GM19372 (cell line): ENCODE data around the gene DMD.

ENCODE experiments used
- ATAC-seq: cut with Tn5 transposase; IDR thresholded peaks from one replicate; pipeline ENCODE4 v1.9.1; 2021; ENCODE audit warnings: mild to moderate bottlenecking, low read depth, moderate library complexity; ENCODE audit not compliant: unreplicated experiment

The DMD gene

GRCh38 chrX:31279359-31279758 is 1932.0 kb downstream of the DMD start:
- ATAC-seq = no peak

DNA sequence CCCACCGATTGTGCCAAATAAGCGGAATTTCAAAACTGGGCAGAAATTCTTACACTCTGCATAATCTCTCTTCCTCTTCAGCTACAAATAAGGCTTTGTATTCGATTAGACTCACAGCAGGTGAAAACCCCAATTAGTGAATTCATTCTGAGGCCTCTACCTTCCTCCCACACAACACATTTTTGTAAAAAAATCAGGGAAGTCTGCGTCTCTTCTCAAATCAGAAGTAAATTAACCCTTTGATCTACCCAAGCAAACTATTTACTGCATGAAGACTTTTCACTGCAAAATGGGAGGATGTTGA is 1938.9 kb downstream of the DMD start:
- no peak for ATAC-seq

DNA sequence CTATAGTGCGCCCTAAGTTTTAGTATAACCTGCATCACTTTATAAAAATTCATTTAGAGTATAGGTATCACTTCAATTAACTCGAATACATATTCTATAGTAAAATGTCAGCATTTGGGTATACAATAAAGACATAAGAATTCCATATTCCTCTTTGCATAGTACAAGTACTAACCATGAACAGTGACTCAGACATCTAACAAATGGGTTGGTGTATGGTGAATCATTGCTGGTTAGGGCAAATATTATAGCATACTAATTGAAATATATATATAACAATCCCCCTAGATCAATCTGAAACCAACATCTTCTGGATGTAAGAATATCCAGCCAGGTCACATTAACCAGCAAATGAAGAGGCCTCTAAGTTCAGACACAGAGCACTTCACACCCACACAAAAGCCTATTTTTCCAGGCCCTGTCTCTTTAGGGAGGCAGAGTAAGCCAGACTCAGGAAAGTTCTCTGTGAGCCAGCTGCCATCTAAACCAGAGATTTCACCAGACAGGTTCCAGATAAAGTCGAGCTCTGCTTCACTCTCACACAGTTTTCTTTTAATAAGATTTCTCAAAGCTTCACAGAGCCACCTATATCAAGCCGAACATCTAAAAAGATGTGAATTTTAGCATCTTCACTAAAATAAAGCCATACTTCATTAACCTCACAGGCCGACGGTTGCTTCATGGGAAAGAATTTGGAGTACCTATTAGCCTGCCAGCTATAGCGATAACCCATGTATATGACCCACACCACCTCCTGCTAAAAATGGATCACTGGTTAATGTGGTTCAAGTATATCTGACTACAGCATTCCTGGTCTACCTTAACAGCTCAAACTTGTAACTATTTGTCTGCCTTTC is 1939.5 kb downstream of the DMD start:
- no peak for ATAC-seq

DNA sequence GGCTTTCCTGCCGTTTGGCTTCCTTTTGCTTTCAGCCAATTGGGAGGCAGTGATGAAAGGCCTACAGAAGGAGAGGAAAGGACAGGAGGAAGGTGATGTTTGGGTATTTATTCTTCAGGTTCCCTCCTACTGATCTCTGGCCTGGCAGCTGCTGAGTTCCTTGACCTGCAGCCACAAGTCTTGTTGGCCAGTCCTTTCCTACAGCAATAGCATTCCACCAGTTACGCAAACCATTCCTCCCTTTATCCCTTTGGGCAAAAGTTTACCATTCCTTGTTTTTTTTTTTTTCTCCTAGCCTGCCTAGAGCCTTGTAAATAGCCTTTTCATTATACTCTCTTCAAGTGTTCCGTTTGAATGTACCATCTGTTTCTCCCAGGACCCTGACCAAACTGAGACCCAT is 1941.4 kb downstream of the DMD start:
- no peak for ATAC-seq

GRCh38 chrX:31268359-31268758 is 1943.0 kb downstream of the DMD start:
- ATAC-seq = no peak

- ATAC-seq = peak; percentile 96
Measured at GRCh38 chrX:31266203-31267076, 1944.9 kb downstream of the DMD start.

DNA sequence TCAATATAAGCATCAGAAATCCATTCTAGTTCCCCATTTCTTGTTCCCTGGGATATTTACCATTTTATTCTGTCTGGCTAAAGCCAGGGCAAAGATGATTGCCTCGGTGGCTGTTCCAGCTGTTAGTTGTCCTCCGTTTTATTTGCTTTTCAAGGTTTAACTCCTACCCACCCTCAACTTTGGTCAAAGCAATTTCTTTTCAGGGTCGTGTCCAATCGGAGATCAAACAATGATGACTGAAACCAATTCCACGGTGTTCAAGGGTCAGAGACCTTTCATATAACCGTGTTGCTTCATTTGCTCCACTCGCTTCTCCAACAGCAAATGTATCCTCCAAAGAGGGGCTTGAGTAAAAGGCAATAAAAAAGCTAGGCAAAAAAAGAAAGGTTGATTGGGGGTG is 1946.0 kb downstream of the DMD start:
- no peak for ATAC-seq

GRCh38 chrX:31260351-31260750 is 1951.0 kb downstream of the DMD start:
- ATAC-seq = no peak

DNA sequence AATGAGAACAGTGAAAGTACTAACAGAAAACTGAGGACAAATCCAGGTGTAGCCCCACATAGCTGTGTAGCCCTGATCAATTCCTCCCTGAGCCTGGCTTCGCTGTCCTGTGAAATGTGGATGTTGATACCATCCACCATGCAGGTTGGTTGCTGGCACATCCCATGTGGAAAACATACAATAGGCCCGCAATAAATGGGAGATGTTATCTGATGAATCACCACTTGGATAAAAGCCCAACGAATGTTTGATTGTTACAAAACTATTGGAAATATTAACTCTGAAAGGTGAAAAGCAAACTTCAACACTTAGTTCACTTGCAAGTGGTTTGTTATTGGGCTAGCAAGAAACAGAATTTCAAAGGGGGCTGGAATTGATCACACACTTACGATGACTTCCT is 1953.2 kb downstream of the DMD start:
- no peak for ATAC-seq

DNA sequence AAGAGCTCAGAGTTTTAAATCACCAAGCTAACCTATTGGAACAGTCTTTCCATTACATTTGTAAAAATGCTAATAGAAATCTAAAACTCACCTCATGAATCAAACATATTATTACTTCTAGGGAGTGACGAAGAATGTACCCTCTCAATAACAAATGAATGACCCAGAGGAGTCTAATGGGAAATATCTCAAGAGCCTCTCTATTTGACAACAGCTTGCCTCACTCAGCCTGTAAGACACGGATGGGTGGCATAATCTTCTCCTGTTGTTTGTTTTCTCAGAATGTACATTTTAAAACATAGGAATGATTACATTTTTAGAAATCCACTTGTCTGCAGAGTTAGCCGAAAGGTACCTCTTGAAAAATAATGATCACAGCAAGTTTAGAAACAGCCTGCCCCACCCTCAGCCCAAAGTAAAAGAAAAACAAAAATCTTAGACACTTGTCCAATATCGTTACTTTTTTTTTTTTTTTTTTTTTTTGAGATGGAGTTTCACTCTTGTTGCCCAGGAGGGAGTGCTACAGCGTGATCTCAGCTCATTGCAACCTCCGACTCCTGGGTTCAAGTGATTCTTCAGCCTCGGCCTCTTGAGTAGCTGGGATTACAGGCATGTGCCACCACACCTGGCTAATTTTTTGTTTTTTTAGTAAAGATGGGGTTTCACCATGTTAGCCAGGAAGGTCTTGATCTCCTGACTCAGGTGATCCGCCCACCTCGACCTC is 1955.9 kb downstream of the DMD start:
- ATAC-seq = no peak

DNA sequence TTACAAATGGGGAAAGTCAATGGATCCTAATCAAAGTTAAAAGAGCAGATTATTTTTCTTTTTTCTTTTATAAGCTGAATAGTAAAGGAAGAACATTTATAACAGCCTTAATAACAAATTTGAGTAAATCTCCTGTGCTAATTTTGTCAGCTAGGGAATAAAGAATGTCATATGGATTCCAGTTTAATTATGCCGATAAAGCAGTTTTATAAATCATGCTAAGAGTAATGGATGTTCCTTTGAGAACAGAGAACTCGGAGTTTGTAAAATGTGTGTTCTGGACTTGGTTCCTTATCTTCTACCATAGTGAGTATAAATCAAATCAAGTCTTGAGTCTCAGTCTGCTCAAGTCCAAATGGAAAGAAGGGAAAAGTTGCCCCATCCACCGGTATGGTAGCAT is 1959.2 kb downstream of the DMD start:
- ATAC-seq = no peak

DNA sequence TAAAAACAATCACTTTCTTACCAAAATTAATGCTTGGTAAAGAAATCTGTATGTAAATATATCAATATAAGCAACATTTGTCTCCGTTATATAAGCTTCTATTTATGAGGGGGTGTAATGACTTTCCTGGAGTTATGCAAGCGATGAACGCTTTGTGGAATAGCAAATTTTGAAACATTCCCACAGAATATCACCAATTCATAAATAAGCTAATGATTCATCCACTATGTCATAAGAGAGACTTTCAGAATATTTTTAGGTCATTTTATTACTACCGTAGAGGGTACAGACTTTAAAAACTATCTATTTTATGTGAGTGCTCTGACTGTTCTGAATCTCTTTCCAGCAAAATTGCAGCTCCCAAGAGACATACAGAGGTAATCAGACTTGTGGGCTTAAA is 1960.0 kb downstream of the DMD start:
- ATAC-seq = no peak

DNA sequence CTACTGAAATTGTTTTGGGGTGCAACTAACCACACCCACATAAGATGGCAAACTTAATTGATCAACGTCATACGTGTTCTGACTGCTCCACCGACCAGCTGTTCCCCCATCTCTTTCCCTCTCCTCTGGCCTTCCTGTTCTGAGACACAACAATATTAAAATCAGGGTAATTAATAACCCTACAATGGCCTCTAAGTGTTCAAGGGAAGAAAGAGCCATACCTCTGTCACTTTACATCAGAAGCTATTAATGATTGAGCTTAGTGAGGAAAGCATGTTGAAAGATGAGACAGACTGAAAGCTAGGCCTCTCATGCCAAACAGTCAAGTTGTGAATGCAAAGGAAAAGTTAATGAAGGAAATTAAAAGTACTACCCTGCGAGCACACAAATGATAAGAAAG is 1965.6 kb downstream of the DMD start:
- ATAC-seq = no peak

- no peak for ATAC-seq
Measured at GRCh38 chrX:31243804-31244203, 1967.5 kb downstream of the DMD start.

- ATAC-seq = no peak
Measured at GRCh38 chrX:31240982-31241381, 1970.4 kb downstream of the DMD start.

GRCh38 chrX:31237189-31237588 is 1974.2 kb downstream of the DMD start:
- ATAC-seq = no peak

DNA sequence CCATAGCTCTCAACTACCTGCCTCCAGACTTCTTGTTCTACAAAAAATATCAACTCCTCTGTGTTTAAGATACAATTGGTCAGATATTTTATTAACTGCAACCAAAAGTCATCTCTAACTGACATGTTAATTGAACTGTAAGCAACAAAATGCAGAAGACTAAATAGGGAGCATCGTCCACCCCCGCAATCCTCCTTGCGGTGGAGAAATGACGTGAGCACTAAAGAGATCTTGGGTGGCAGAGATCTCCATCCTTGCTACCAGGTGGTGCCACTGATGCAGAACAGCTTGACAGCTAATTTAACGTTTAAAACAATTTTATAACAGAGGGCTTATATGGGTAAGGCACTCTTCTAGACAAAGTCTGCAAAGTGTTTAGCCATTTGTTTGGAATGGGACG is 1975.1 kb downstream of the DMD start:
- ATAC-seq = peak; percentile 62

DNA sequence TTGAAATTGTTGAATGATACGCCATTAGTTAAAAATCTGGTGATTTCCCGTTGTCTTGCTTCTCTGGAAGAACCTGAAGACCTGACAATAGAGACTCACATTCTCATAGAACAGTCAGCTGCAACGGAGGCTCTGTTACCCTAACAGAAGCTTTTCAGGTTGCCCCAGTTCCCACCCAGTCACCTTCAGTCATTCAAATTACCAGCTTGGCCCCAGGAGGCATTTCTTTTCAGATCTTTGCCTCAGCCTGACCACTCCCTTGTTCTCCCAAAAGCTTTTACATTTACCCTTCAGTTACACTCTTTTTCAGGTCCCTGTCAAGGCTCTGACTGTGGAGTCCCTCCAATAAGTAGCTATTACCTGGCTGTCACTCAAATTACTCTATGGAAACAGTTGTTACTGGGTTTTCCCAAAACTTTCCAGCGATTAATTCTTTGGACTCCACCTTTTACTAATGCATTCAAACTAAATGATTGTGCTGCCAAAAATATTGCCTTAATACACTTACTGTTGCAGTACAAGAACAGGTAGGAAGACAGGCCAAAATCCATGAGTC is 1977.3 kb downstream of the DMD start:
- no peak for ATAC-seq

DNA sequence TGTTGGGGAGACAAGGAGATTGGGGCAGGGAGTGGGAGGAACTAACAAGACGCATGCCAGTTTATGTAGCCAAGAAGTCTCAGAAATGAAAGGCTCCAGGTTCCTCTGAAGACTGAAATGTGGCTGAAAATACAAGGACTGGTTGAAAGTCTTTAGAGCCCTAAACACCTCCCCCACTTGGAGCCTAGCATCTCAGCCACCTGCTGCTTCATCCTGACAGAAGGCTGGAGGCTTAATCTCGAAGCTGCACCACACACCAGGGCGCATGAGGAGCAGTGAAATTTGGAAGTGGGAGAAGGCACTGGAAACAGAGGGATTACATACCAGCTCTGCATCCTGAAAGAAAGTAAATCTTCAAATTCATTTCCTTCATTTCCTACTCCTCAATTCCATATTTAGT is 1978.8 kb downstream of the DMD start:
- ATAC-seq = no peak

DNA sequence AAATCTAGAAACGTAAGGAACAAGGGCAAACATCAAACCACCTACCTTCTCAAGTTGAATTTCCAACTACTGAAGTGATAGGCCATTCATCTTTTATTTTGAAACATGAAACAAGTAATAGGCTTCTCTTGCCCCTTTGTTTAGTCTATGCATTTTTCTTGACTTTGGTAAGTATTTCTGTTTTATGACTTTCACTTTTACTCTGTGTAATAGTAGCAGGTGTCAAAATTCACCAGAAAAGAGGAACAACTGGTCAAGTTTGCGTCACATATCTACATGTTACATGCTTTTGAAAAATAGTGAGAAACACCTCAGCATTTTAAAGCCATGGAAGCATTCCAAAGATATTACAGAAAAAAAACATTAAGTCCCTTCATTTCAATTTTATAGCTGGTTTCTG is 1982.4 kb downstream of the DMD start:
- peak; percentile 93 for ATAC-seq

DNA sequence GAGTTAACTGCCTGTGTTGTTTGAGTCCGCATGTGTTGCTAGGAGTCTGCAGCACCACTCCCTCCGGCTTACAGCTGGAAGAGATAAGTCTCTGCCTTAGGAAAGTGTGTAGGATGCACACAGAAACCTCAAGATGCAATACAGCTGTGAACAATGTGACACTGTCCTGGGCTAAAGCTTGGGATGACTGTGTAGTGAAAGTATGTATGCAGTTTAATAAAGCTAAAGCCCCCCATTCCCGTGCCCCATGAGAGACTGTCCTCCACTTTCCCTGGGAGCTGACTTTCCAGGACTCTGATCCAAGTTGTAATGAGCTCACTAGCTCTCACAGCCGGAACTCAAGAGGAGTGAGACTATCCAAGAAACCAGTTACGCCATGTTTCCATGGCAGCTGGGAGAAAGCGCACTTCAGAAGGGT is 1982.9 kb downstream of the DMD start:
- ATAC-seq = no peak
